Loucy (cell line): ENCODE data around the gene PCF11.

Source experiments
- H2AFZ ChIP-seq: fragments of 200-600 bp; sonication (generic); 2 replicates; pipeline ENCODE4 v1.6.0; 2016; ENCODE audit warnings: antibody characterized with exemption, mild to moderate bottlenecking, low read length, moderate library complexity
- H3F3A ChIP-seq: fragments of 200-600 bp; 2 replicates; pipeline ENCODE4 v1.6.0; 2016; ENCODE audit warnings: antibody characterized with exemption, low read depth, mild to moderate bottlenecking
- H3K27me3 ChIP-seq: fragments of 200-600 bp; sonication (generic); 2 replicates; pipeline ENCODE4 v1.6.1; 2014; ENCODE audit warnings: low read length, mild to moderate bottlenecking; ENCODE audit not compliant: insufficient read depth, poor library complexity, severe bottlenecking
- H3K36me3 ChIP-seq: fragments of 200-600 bp; sonication (generic); 2 replicates; pipeline ENCODE4 v1.6.1; 2016; ENCODE audit warnings: low read length; ENCODE audit not compliant: insufficient read depth
- H3K4me1 ChIP-seq: fragments of 200-600 bp; sonication (generic); 2 replicates; pipeline ENCODE4 v1.5.1; 2014; ENCODE audit warnings: low read length, mild to moderate bottlenecking; ENCODE audit not compliant: insufficient read depth, poor library complexity, severe bottlenecking
- H3K4me2 ChIP-seq: fragments of 200-600 bp; sonication (generic); 2 replicates; pipeline ENCODE4 v1.6.0; 2014; ENCODE audit warnings: antibody characterized with exemption, low read length, low read depth, mild to moderate bottlenecking; ENCODE audit not compliant: poor library complexity, severe bottlenecking
- H3K4me3 ChIP-seq: fragments of 200-600 bp; sonication (generic); 2 replicates; pipeline ENCODE4 v1.5.1; 2014; ENCODE audit warnings: low read length, mild to moderate bottlenecking, mixed read lengths; ENCODE audit not compliant: poor library complexity, severe bottlenecking
- H3K79me2 ChIP-seq: fragments of 200-600 bp; sonication (generic); 2 replicates; pipeline ENCODE4 v1.6.1; 2014; ENCODE audit warnings: low read length; ENCODE audit not compliant: insufficient read depth
- H3K9ac ChIP-seq: fragments of 200-600 bp; sonication (generic); 2 replicates; pipeline ENCODE4 v1.6.0; 2014; ENCODE audit warnings: mild to moderate bottlenecking, low read depth, low read length, moderate library complexity; ENCODE audit not compliant: poor library complexity, severe bottlenecking
- H3K9me2 ChIP-seq: fragments of 200-600 bp; sonication (generic); replicated peaks from 2 replicates; pipeline ENCODE4 v1.6.1; 2016; ENCODE audit warnings: low read depth, low read length, mixed read lengths
- H3K9me3 ChIP-seq: fragments of 200-600 bp; sonication (generic); 2 replicates; pipeline ENCODE4 v1.6.1; 2014; ENCODE audit warnings: mild to moderate bottlenecking, antibody characterized with exemption, low read length, low read depth; ENCODE audit not compliant: insufficient read depth
- H4K20me1 ChIP-seq: fragments of 200-600 bp; sonication (generic); 2 replicates; pipeline ENCODE4 v1.6.0; 2014; ENCODE audit warnings: antibody characterized with exemption, low read length, mild to moderate bottlenecking; ENCODE audit not compliant: insufficient read depth, poor library complexity, severe bottlenecking
- CTCF ChIP-seq: fragments of 200-600 bp; sonication (generic); conservative IDR thresholded peaks from 2 replicates; pipeline ENCODE4 v1.5.1; 2014; ENCODE audit warnings: mild to moderate bottlenecking, antibody characterized with exemption, low read length
- EZH2phosphoT487 ChIP-seq: fragments of 200-600 bp; IDR thresholded peaks from 2 replicates; pipeline ENCODE4 v1.6.1; 2018; ENCODE audit warnings: antibody characterized with exemption, mild to moderate bottlenecking, moderate library complexity, borderline replicate concordance

Gene PCF11

GRCh38 chr11:83193315-83194280, 36.7 kb downstream of the PCF11 start, which contains the start of gene ANKRD42:
TSS of gene ANKRD42 (plus strand) at chr11:83193712. CDS start at chr11:83194671, 959 bp downstream.
- Histone ChIP-seq H3K9me2 (no peaks in the 10 kb centered on the region), H3K79me2 (peaks cover 21% of the 10 kb centered on the region), H2AFZ (peak within 1 kb of the TSS; percentile 97), H3F3A (no peaks in the 10 kb centered on the region), H3K9ac (peak within 1 kb of the TSS; percentile 92), H3K4me3 (peak within 1 kb of the TSS; percentile 100), H3K27me3 (no peaks in the 10 kb centered on the region), H3K4me2 (peak within 1 kb of the TSS; percentile 100), H3K9me3 (no peaks in the 10 kb centered on the region), H3K4me1 (peaks cover 23% of the 10 kb centered on the region), H3K36me3 (peaks cover 5% of the 10 kb centered on the region; the same call in 1 of the 2 replicates), H4K20me1 (no peaks in the 10 kb centered on the region)
- no peak for TF ChIP-seq EZH2phosphoT487
- TF ChIP-seq CTCF = peak; percentile 24; the same call in 1 of the 2 replicates

GRCh38 chr11:83194281-83195142, 37.6 kb downstream of the PCF11 start:
- peaks cover 21% of the 10 kb centered on the region for H3K79me2 ChIP-seq
- H3K9ac ChIP-seq = peak overlapping the region; percentile 51
- peak overlapping the region; percentile 100 for H3K4me3 ChIP-seq
- H3K4me2 ChIP-seq = peak overlapping the region; percentile 100
- H2AFZ ChIP-seq = peak overlapping the region; percentile 97
- no peaks in the 10 kb centered on the region for H3F3A ChIP-seq
- no peaks in the 10 kb centered on the region for H3K27me3 ChIP-seq
- H4K20me1 ChIP-seq = no peaks in the 10 kb centered on the region
- no peak for TF ChIP-seq CTCF
- H3K4me1 ChIP-seq = peaks cover 23% of the 10 kb centered on the region
- H3K36me3 ChIP-seq = peaks cover 5% of the 10 kb centered on the region; the same call in 1 of the 2 replicates
- H3K9me3 ChIP-seq = no peaks in the 10 kb centered on the region
- no peaks in the 10 kb centered on the region for H3K9me2 ChIP-seq

- peaks cover 5% of the 10 kb centered on the region; the same call in 1 of the 2 replicates for H3K36me3 ChIP-seq
- H3F3A ChIP-seq = no peaks in the 10 kb centered on the region
- peak overlapping the region; percentile 97 for H2AFZ ChIP-seq
- H4K20me1 ChIP-seq = no peaks in the 10 kb centered on the region
- peak overlapping the region; percentile 100 for H3K4me3 ChIP-seq
- TF ChIP-seq EZH2phosphoT487 (no peak), CTCF (peak; percentile 32; the same call in 1 of the 2 replicates)
- peaks cover 23% of the 10 kb centered on the region for H3K4me1 ChIP-seq
- H3K9ac ChIP-seq = peak overlapping the region; percentile 51
- no peaks in the 10 kb centered on the region for H3K27me3 ChIP-seq
- peaks cover 21% of the 10 kb centered on the region for H3K79me2 ChIP-seq
- peak overlapping the region; percentile 100 for H3K4me2 ChIP-seq
- no peaks in the 10 kb centered on the region for H3K9me2 ChIP-seq
- no peaks in the 10 kb centered on the region for H3K9me3 ChIP-seq
Measured at GRCh38 chr11:83195143-83195466, 38.2 kb downstream of the PCF11 start.
